IMR-90 (cell line): Measurements from ENCODE around the gene INPP5E. TPM values are rescaled to one million over a fixed set of nuclear protein-coding genes. Genes with fewer than 3 reads are reported as not detected.

Source experiments
- ATAC-seq: fragments of 200-7000 bp; cut with Tn5 transposase; 2 replicates; pipeline ENCODE4 v1.9.1; 2020; ENCODE audit warnings: low read depth, mild to moderate bottlenecking, moderate library complexity
- BruUV-seq: library from RNA; stranded (reverse); fragments of 400-500 nt; replicated peaks from 2 replicates; lab custom pipeline; 2021; lab: Mats Ljungman, UMichigan
- CTCF ChIA-PET: fragments of 300-600 bp; formaldehyde crosslinking; extraction: SDS; loops from one replicate; lab custom pipeline; 2021; ENCODE audit warnings: antibody characterized with exemption; lab: Yijun Ruan, JAX
- POLR2A ChIA-PET: fragments of 300-600 bp; sonication (Branson Sonifier 250); formaldehyde crosslinking; loops from one replicate; lab custom pipeline; 2022; ENCODE audit warnings: antibody characterized with exemption; ENCODE audit not compliant: unreplicated experiment; lab: Charles Lee
- DNase-seq: peaks from one replicate; pipeline ENCODE4 v3.0.0; 2013
- H2AFZ ChIP-seq: replicated peaks from 2 replicates; pipeline ENCODE3; 2013; ENCODE audit warnings: low read length, mild to moderate bottlenecking; ENCODE audit not compliant: poor library complexity
- H2AK5ac ChIP-seq: 2 replicates; pipeline ENCODE4 v1.6.1; 2013; ENCODE audit warnings: low read depth, low read length, inconsistent platforms
- H2AK9ac ChIP-seq: replicated peaks from 2 replicates; pipeline ENCODE3; 2013; ENCODE audit warnings: mild to moderate bottlenecking, low read depth, low read length, moderate library complexity; ENCODE audit not compliant: poor library complexity
- H2BK120ac ChIP-seq: 2 replicates; pipeline ENCODE4 v1.6.1; 2013; ENCODE audit warnings: low read depth, low read length, inconsistent platforms
- H2BK15ac ChIP-seq: 3 replicates; pipeline ENCODE4 v1.6.1; 2013; ENCODE audit warnings: low read depth, low read length, inconsistent platforms
- H2BK20ac ChIP-seq: 2 replicates; pipeline ENCODE4 v1.6.1; 2013; ENCODE audit warnings: low read depth, mild to moderate bottlenecking, inconsistent platforms, low read length, moderate library complexity
- H2BK5ac ChIP-seq: 2 replicates; pipeline ENCODE4 v1.6.1; 2013; ENCODE audit warnings: mild to moderate bottlenecking, low read depth, low read length, inconsistent platforms; ENCODE audit not compliant: poor library complexity, severe bottlenecking
- H3K14ac ChIP-seq: replicated peaks from 2 replicates; pipeline ENCODE4 v1.6.1; 2013; ENCODE audit warnings: low read depth, low read length, inconsistent platforms
- H3K18ac ChIP-seq: 2 replicates; pipeline ENCODE4 v1.6.1; 2013; ENCODE audit warnings: low read depth, low read length, control low read depth
- H3K23ac ChIP-seq: 2 replicates; pipeline ENCODE4 v1.6.1; 2013; ENCODE audit warnings: low read depth, low read length, inconsistent platforms
- H3K27ac ChIP-seq: 2 replicates; pipeline ENCODE4 v1.5.1; 2013; ENCODE audit warnings: mild to moderate bottlenecking, control low read depth, low read length; ENCODE audit not compliant: insufficient read depth
- H3K27me3 ChIP-seq: 2 replicates; pipeline ENCODE4 v1.6.1; 2013; ENCODE audit warnings: low read length; ENCODE audit not compliant: control insufficient read depth, insufficient read depth
- H3K36me3 ChIP-seq: 2 replicates; pipeline ENCODE4 v1.6.1; 2013; ENCODE audit warnings: low read length, mixed read lengths; ENCODE audit not compliant: control insufficient read depth, insufficient read depth
- H3K4ac ChIP-seq: 2 replicates; pipeline ENCODE4 v1.6.1; 2013; ENCODE audit warnings: low read depth, low read length, inconsistent platforms
- H3K4me1 ChIP-seq: 2 replicates; pipeline ENCODE4 v1.6.1; 2013; ENCODE audit warnings: low read length, mixed read lengths; ENCODE audit not compliant: control insufficient read depth, insufficient read depth
- H3K4me2 ChIP-seq: 2 replicates; pipeline ENCODE4 v1.6.1; 2013; ENCODE audit warnings: low read depth, mild to moderate bottlenecking, control low read depth, low read length, moderate library complexity
- H3K4me3 ChIP-seq: 2 replicates; pipeline ENCODE4 v1.5.1; 2013; ENCODE audit warnings: low read depth, mild to moderate bottlenecking, control low read depth, low read length, moderate library complexity; ENCODE audit not compliant: insufficient read depth
- H3K56ac ChIP-seq: 2 replicates; pipeline ENCODE4 v1.6.1; 2013; ENCODE audit warnings: low read length, inconsistent platforms; ENCODE audit not compliant: insufficient read depth; ENCODE audit errors: extremely low read depth
- H3K79me1 ChIP-seq, 2 experiments: 2 replicates each; pipeline ENCODE4 v1.6.1; 2013; ENCODE audit warnings: low read length in 2 of 2, inconsistent platforms in 1 of 2, low read depth in 1 of 2
- H3K9ac ChIP-seq: 2 replicates; pipeline ENCODE4 v1.6.1; 2013; ENCODE audit warnings: low read depth, low read length, control low read depth
- H3K9me1 ChIP-seq: 2 replicates; pipeline ENCODE4 v1.6.1; 2013; ENCODE audit warnings: low read length, inconsistent platforms; ENCODE audit not compliant: insufficient read depth
- H3K9me3 ChIP-seq: 2 replicates; pipeline ENCODE4 v1.6.1; 2013; ENCODE audit warnings: low read length; ENCODE audit not compliant: control insufficient read depth, insufficient read depth
- H4K20me1 ChIP-seq: 2 replicates; pipeline ENCODE4 v1.6.1; 2013; ENCODE audit warnings: low read length, inconsistent platforms; ENCODE audit not compliant: insufficient read depth
- H4K5ac ChIP-seq: 2 replicates; pipeline ENCODE4 v1.6.1; 2013; ENCODE audit warnings: mild to moderate bottlenecking, low read depth, low read length, control low read depth
- H4K8ac ChIP-seq, 2 experiments: 2 replicates each; pipeline ENCODE4 v1.6.1; 2013; ENCODE audit warnings: low read depth in 2 of 2, low read length in 2 of 2, control low read depth in 1 of 2, inconsistent platforms in 1 of 2
- H4K91ac ChIP-seq: 2 replicates; pipeline ENCODE4 v1.6.1; 2013; ENCODE audit warnings: low read depth, low read length, inconsistent platforms; ENCODE audit not compliant: insufficient read depth
- BHLHE40 ChIP-seq: fragments of 150-350 bp; IDR thresholded peaks from 2 replicates; pipeline ENCODE4 v1.6.1; 2016; ENCODE audit warnings: mild to moderate bottlenecking, low read depth, low read length
- CEBPB ChIP-seq: IDR thresholded peaks from 2 replicates; pipeline ENCODE4 v1.6.1; 2012; ENCODE audit warnings: low read depth, low read length, improper control_type of control experiment
- CHD1 ChIP-seq: IDR thresholded peaks from 2 replicates; pipeline ENCODE4 v1.6.1; 2012; ENCODE audit warnings: low read depth, low read length, improper control_type of control experiment
- FOS ChIP-seq: fragments of 150-350 bp; IDR thresholded peaks from 2 replicates; pipeline ENCODE4 v1.6.1; 2016; ENCODE audit warnings: low read depth, low read length
- MAFK ChIP-seq: IDR thresholded peaks from 2 replicates; pipeline ENCODE4 v1.6.1; 2012; ENCODE audit warnings: low read depth, low read length, improper control_type of control experiment
- MAZ ChIP-seq: IDR thresholded peaks from 2 replicates; pipeline ENCODE4 v1.6.1; 2012; ENCODE audit warnings: low read depth, mild to moderate bottlenecking, low read length, improper control_type of control experiment, moderate library complexity, borderline replicate concordance
- MXI1 ChIP-seq: IDR thresholded peaks from 2 replicates; pipeline ENCODE4 v1.6.1; 2012; ENCODE audit warnings: low read depth, mild to moderate bottlenecking, low read length, moderate library complexity, borderline replicate concordance
- NFE2L2 ChIP-seq: fragments of 150-350 bp; IDR thresholded peaks from 2 replicates; pipeline ENCODE4 v1.6.1; 2016; ENCODE audit warnings: low read depth, mild to moderate bottlenecking, low read length
- POLR2A ChIP-seq: IDR thresholded peaks from 2 replicates; pipeline ENCODE4 v1.6.1; 2012; ENCODE audit warnings: mild to moderate bottlenecking, low read depth, low read length
- RAD21 ChIP-seq: IDR thresholded peaks from 2 replicates; pipeline ENCODE4 v1.6.1; 2012; ENCODE audit warnings: low read length, improper control_type of control experiment
- RCOR1 ChIP-seq: IDR thresholded peaks from 2 replicates; pipeline ENCODE4 v1.6.1; 2012; ENCODE audit warnings: mild to moderate bottlenecking, low read length, improper control_type of control experiment; ENCODE audit not compliant: insufficient replicate concordance
- RFX5 ChIP-seq: IDR thresholded peaks from 2 replicates; pipeline ENCODE4 v1.8.0; 2012; ENCODE audit warnings: low read depth, mild to moderate bottlenecking, low read length, moderate library complexity
- SMC3 ChIP-seq: fragments of 150-350 bp; IDR thresholded peaks from 2 replicates; pipeline ENCODE4 v1.6.1; 2016; ENCODE audit warnings: low read depth, mild to moderate bottlenecking, antibody characterized with exemption, low read length, moderate library complexity
- WGBS, 2 experiments: methylation state at CpG; one replicate each; pipeline versions ENCODE4 v1.1.5 to v1.1.7; 2013; ENCODE audit warnings: missing lambda C conversion rate in 2 of 2; ENCODE audit not compliant: insufficient read length in 1 of 2; ENCODE audit errors: extremely low coverage in 2 of 2; 5-methylcytosine and 5-hydroxymethylcytosine counted together
- dilution Hi-C: fragments of 300-500 bp; cut with HindIII; formaldehyde crosslinking; loops from one replicate; pipeline ENCODE4 v1.14.3; 2018; ENCODE audit warnings: low sequenced_read_pairs; ENCODE audit not compliant: unreplicated experiment
- in situ Hi-C: fragments of 300-500 bp; cut with MboI; formaldehyde crosslinking; loops from 3 replicates; pipeline ENCODE4 v1.14.3; 2019; ENCODE audit warnings: low sequenced_read_pairs, inconsistent platforms, mixed read lengths
- intact Hi-C: fragments of 100-400 bp; cut with micrococcal nuclease; formaldehyde crosslinking; loops from 2 replicates; pipeline ENCODE4 v1.10.0; 2022
- polyA plus RNA-seq, 3 experiments: library from polyadenylated mRNA; depleted of rRNA; stranded (reverse); fragments of >200 nt; gene quantifications; 2 replicates each; pipeline ENCODE4 v1.2.3, GENCODE V29; 2012; ENCODE audit warnings: low replicate concordance in 1 of 3
- total RNA-seq: library from RNA; depleted of rRNA; stranded (reverse); fragments of >200 nt; gene quantifications from 2 replicates; pipeline ENCODE4 v1.2.3, GENCODE V29; 2012
- TF ChIP-seq, protein P1 (sequence below): fragments of 150-350 bp; IDR thresholded peaks from 2 replicates; pipeline ENCODE4 v1.6.1; 2016; ENCODE audit warnings: low read depth, mild to moderate bottlenecking, low read length, moderate library complexity, borderline replicate concordance
- TF ChIP-seq, protein P2 (sequence below): fragments of 150-350 bp; IDR thresholded peaks from 2 replicates; pipeline ENCODE4 v1.6.1; 2017; ENCODE audit warnings: mild to moderate bottlenecking, antibody characterized with exemption, low read length, low read depth
- TF ChIP-seq, protein P3 (sequence below): conservative IDR thresholded peaks from 2 replicates; pipeline ENCODE4 v1.5.1; 2012; ENCODE audit warnings: mild to moderate bottlenecking, low read depth, low read length, improper control_type of control experiment

The INPP5E gene
- total and polyA plus RNA-seq, 2 of the 4 experiments (the other 2 are of a cell fraction) = 1.6 to 9.4 TPM

DNA sequence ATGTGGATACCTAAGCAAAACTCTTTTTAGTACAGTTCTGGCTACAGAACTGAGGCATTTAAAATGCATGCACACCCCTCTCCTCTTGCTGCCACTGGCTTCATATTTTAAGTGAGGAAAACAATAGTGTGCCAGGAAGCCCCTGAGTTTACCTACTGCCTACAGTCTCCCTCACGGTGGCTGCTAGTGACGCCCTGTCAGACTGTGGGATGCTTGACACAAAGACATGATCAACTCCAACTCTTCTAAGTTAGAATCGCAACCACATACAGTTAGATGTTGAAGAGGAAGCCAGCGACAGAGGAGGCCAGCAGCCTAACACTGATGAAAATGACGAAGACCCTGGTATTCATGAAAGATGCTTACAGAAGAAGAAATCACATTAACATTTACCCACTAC lies 41.9 kb upstream of the INPP5E start:
- in situ Hi-C loops (no loop called here), intact Hi-C loops (no loop called here), dilution Hi-C loops (no loop called here)
- H3K4ac ChIP-seq = peak overlapping the region; percentile 2; the same call in 1 of the 2 replicates
- ATAC-seq = no peak
- H3K79me1 ChIP-seq = peaks cover 0 to 34% of the 10 kb centered on the region in 2 experiments; a peak in 2 of 4 replicates
- no CpG with 5 or more reads among the region's 5 CpGs for WGBS, 2 experiments
- POLR2A ChIA-PET = no interaction called here
- TF ChIP-seq, protein P1, sequence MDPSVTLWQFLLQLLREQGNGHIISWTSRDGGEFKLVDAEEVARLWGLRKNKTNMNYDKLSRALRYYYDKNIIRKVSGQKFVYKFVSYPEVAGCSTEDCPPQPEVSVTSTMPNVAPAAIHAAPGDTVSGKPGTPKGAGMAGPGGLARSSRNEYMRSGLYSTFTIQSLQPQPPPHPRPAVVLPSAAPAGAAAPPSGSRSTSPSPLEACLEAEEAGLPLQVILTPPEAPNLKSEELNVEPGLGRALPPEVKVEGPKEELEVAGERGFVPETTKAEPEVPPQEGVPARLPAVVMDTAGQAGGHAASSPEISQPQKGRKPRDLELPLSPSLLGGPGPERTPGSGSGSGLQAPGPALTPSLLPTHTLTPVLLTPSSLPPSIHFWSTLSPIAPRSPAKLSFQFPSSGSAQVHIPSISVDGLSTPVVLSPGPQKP = no peak
- no peak for TF ChIP-seq CHD1
- no peak for TF ChIP-seq MAFK
- TF ChIP-seq, protein P2, sequence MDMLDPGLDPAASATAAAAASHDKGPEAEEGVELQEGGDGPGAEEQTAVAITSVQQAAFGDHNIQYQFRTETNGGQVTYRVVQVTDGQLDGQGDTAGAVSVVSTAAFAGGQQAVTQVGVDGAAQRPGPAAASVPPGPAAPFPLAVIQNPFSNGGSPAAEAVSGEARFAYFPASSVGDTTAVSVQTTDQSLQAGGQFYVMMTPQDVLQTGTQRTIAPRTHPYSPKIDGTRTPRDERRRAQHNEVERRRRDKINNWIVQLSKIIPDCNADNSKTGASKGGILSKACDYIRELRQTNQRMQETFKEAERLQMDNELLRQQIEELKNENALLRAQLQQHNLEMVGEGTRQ = no peak
- no peak for TF ChIP-seq CEBPB
- TF ChIP-seq RCOR1 = no peak
- TF ChIP-seq, protein P3, sequence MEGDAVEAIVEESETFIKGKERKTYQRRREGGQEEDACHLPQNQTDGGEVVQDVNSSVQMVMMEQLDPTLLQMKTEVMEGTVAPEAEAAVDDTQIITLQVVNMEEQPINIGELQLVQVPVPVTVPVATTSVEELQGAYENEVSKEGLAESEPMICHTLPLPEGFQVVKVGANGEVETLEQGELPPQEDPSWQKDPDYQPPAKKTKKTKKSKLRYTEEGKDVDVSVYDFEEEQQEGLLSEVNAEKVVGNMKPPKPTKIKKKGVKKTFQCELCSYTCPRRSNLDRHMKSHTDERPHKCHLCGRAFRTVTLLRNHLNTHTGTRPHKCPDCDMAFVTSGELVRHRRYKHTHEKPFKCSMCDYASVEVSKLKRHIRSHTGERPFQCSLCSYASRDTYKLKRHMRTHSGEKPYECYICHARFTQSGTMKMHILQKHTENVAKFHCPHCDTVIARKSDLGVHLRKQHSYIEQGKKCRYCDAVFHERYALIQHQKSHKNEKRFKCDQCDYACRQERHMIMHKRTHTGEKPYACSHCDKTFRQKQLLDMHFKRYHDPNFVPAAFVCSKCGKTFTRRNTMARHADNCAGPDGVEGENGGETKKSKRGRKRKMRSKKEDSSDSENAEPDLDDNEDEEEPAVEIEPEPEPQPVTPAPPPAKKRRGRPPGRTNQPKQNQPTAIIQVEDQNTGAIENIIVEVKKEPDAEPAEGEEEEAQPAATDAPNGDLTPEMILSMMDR = no peak
- TF ChIP-seq RFX5 = no peak
- TF ChIP-seq FOS = no peak
- TF ChIP-seq MAZ = no peak
- TF ChIP-seq POLR2A = no peak
- TF ChIP-seq BHLHE40 = no peak
- TF ChIP-seq SMC3 = no peak
- no peak for TF ChIP-seq RAD21
- TF ChIP-seq MXI1 = no peak
- TF ChIP-seq NFE2L2 = no peak
- H2BK5ac ChIP-seq = no peak overlapping the region
- H3K14ac ChIP-seq = peak overlapping the region; percentile 96; the same call in 1 of the 2 replicates
- H2AK9ac ChIP-seq = no peak overlapping the region
- peaks cover 8% of the 10 kb centered on the region; the same call in 1 of the 2 replicates for H3K4me1 ChIP-seq
- peak overlapping the region; percentile 92 for H3K4me3 ChIP-seq
- no TSS peak for BruUV-seq
- no peak overlapping the region for H3K56ac ChIP-seq
- H3K27ac ChIP-seq = peak overlapping the region; percentile 51
- H4K5ac ChIP-seq = no peak overlapping the region
- no peaks in the 10 kb centered on the region; the same call in 1 of the 2 replicates for H3K9me1 ChIP-seq
- H2BK120ac ChIP-seq = no peak overlapping the region
- H4K8ac ChIP-seq = no peak overlapping the region
- no peak overlapping the region for H2BK15ac ChIP-seq
- H2AFZ ChIP-seq = no peak overlapping the region
- CTCF ChIA-PET = no interaction called here
- H4K91ac ChIP-seq = no peak overlapping the region
- H2BK20ac ChIP-seq = no peak overlapping the region
- H3K36me3 ChIP-seq = peaks cover 20% of the 10 kb centered on the region
- H3K18ac ChIP-seq = no peak overlapping the region
- H4K20me1 ChIP-seq = peaks cover 67% of the 10 kb centered on the region
- H3K9ac ChIP-seq = peak overlapping the region; percentile 96
- H3K23ac ChIP-seq = peak overlapping the region; percentile 83
- peak overlapping the region; percentile 25; the same call in 1 of the 2 replicates for H2AK5ac ChIP-seq
- no peaks in the 10 kb centered on the region for H3K27me3 ChIP-seq
- no peak for DNase-seq
- no peaks in the 10 kb centered on the region for H3K9me3 ChIP-seq
- peak overlapping the region; percentile 100 for H3K4me2 ChIP-seq
